ENCODE results near the gene RASAL1. TPM values are rescaled to one million over a fixed set of nuclear protein-coding genes. Genes with fewer than 3 reads are reported as not detected.

The RASAL1 gene
- total RNA-seq (2014; rRNA removed; shearing (Covaris generic)) = not detected in 2 replicates
- polyA plus RNA-seq (2016; fragmentation: Nextera tagmentation; extraction: Ambion mirVana) = not detected in 2 replicates

DNA sequence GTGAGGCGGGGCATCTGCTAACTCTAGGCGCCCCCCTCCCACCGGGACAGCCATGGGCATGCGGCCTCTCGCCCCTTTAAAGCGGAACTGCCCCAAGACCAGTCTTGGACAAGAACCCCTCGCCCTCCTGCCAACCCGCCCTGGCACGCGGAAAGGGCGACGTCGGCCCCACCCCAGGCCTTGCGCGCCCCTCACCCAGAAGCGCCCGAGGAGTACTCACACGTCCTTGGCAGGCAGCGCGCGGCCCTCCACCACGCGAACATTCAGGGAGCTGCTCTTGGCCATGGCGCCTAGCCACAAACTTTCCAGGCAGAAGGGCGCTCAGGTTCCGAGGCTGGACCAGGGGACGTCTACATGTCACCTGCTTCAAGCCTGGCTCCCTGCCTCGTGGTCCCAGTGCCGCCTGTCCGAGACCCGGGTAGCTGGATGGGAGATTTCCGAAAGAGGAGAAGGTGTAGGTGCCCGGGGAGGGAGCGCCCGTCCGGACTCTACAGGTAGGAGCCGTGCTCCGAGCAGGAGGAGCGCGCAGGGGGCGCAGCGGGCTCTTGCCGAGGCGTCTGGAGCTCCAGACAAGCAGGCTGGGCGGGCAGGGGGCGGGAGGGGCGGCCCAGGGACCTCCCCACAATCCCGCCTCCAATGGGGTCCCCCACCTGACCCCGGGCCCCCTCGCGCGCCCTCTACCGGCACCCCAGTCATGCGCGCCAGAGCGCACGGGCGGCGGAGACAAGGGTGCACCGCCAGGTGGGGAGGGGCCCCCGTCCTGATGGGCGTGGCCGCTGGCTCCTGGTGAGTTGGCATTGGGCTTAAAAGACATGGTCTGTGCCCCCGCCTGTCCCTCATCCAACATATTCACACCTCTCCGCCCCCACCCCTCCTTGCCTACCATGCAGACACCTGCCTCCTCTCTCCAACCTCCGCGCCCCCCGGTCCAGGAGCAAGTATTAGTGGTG, at the start of gene RASAL1:
Gene RASAL1 (minus strand): TSS at position 584 of the 950 bp plus-strand sequence. CDS start 299 bp downstream, at position 285.
- Histone ChIP-seq H3K4me2 (ENCODE audit: unreplicated experiment) (no peak within 1 kb of the TSS), H3K36me3 (ENCODE audit: low read depth) (no peaks in the 10 kb centered on the region), H3K9me2 (ENCODE audit: insufficient read depth) (no peaks in the 10 kb centered on the region), H3F3A (ENCODE audit: insufficient read depth) (no peaks in the 10 kb centered on the region), H3K9ac (no peak within 1 kb of the TSS), H3K4me3 (no peak within 1 kb of the TSS), H2AFZ (no peak within 1 kb of the TSS), H4K20me1 (ENCODE audit: insufficient read depth) (no peaks in the 10 kb centered on the region), H3K9me3 (ENCODE audit: low read depth) (no peaks in the 10 kb centered on the region), H3K4me1 (ENCODE audit: insufficient read depth) (no peaks in the 10 kb centered on the region), H3K79me2 (ENCODE audit: insufficient read depth) (no peaks in the 10 kb centered on the region), H3K27ac (no peak within 1 kb of the TSS), H3K27me3 (replicated peaks; ENCODE audit: insufficient read depth) (peaks cover 22% of the 10 kb centered on the region)
- 3% methylated on average over 38 to 61 of the region's 68 CpGs for WGBS, 2 experiments (ENCODE audit: low coverage in 1 of 2, low lambda C conversion rate in 2 of 2, missing lambda C conversion rate in 2 of 2)
- no peak for DNase-seq
- in situ Hi-C loops (cut with MboI) = no loop called here
- TF ChIP-seq EZH2 (IDR thresholded peaks at IDR 0.05; ENCODE audit: insufficient read depth, poor library complexity, severe bottlenecking) = no peak
- no peak for TF ChIP-seq EZH2phosphoT487 (IDR thresholded peaks at IDR 0.05; ENCODE audit: insufficient read depth, low read depth)

- Histone ChIP-seq H4K20me1 (ENCODE audit: insufficient read depth) (no peaks in the 10 kb centered on the region), H3K9me3 (ENCODE audit: low read depth) (no peaks in the 10 kb centered on the region), H3K79me2 (ENCODE audit: insufficient read depth) (peaks cover 60% of the 10 kb centered on the region), H3F3A (ENCODE audit: insufficient read depth) (no peaks in the 10 kb centered on the region), H3K4me2 (ENCODE audit: unreplicated experiment) (peak overlapping the region; percentile 90), H3K9ac (peak overlapping the region; percentile 97), H3K27me3 (replicated peaks; ENCODE audit: insufficient read depth) (no peaks in the 10 kb centered on the region), H2AFZ (peak overlapping the region; percentile 84), H3K36me3 (ENCODE audit: low read depth) (no peaks in the 10 kb centered on the region), H3K4me3 (peak overlapping the region; percentile 81), H3K9me2 (ENCODE audit: insufficient read depth) (no peaks in the 10 kb centered on the region), H3K4me1 (ENCODE audit: insufficient read depth) (peaks cover 3% of the 10 kb centered on the region; the same call in 1 of the 2 replicates), H3K27ac (peak overlapping the region; percentile 93)
- WGBS, 2 experiments (ENCODE audit: low coverage in 1 of 2, low lambda C conversion rate in 2 of 2, missing lambda C conversion rate in 2 of 2) = 1 to 2% methylated on average over 19 to 20 of the region's 20 CpGs
- TF ChIP-seq EZH2phosphoT487 (IDR thresholded peaks at IDR 0.05; ENCODE audit: insufficient read depth, low read depth) = no peak
- no peak for TF ChIP-seq EZH2 (IDR thresholded peaks at IDR 0.05; ENCODE audit: insufficient read depth, poor library complexity, severe bottlenecking)
- in situ Hi-C loops (cut with MboI) = no loop called here
- peak; percentile 98 for DNase-seq
Observed at GRCh38 chr12:113184900-113185179, 49.3 kb upstream of the RASAL1 start.

GRCh38 chr12:113184098-113184899, 48.7 kb upstream of the RASAL1 start:
- Histone ChIP-seq H3K27ac (peak overlapping the region; percentile 93), H3K4me1 (ENCODE audit: insufficient read depth) (peaks cover 3% of the 10 kb centered on the region; the same call in 1 of the 2 replicates), H3K9me3 (ENCODE audit: low read depth) (no peaks in the 10 kb centered on the region), H3K27me3 (replicated peaks; ENCODE audit: insufficient read depth) (no peaks in the 10 kb centered on the region), H3F3A (ENCODE audit: insufficient read depth) (no peaks in the 10 kb centered on the region), H3K4me2 (ENCODE audit: unreplicated experiment) (peak overlapping the region; percentile 90), H3K9me2 (ENCODE audit: insufficient read depth) (no peaks in the 10 kb centered on the region), H3K79me2 (ENCODE audit: insufficient read depth) (peaks cover 60% of the 10 kb centered on the region), H2AFZ (peak overlapping the region; percentile 84), H3K9ac (peak overlapping the region; percentile 97), H4K20me1 (ENCODE audit: insufficient read depth) (no peaks in the 10 kb centered on the region), H3K4me3 (peak overlapping the region; percentile 81), H3K36me3 (ENCODE audit: low read depth) (no peaks in the 10 kb centered on the region)
- WGBS, 2 experiments (ENCODE audit: low coverage in 1 of 2, low lambda C conversion rate in 2 of 2, missing lambda C conversion rate in 2 of 2) = 17 to 18% methylated on average over 26 of the region's 26 CpGs
- DNase-seq = no peak
- no peak for TF ChIP-seq EZH2phosphoT487 (IDR thresholded peaks at IDR 0.05; ENCODE audit: insufficient read depth, low read depth)
- TF ChIP-seq EZH2 (IDR thresholded peaks at IDR 0.05; ENCODE audit: insufficient read depth, poor library complexity, severe bottlenecking) = no peak
- in situ Hi-C loops (cut with MboI) = no loop called here

DNA sequence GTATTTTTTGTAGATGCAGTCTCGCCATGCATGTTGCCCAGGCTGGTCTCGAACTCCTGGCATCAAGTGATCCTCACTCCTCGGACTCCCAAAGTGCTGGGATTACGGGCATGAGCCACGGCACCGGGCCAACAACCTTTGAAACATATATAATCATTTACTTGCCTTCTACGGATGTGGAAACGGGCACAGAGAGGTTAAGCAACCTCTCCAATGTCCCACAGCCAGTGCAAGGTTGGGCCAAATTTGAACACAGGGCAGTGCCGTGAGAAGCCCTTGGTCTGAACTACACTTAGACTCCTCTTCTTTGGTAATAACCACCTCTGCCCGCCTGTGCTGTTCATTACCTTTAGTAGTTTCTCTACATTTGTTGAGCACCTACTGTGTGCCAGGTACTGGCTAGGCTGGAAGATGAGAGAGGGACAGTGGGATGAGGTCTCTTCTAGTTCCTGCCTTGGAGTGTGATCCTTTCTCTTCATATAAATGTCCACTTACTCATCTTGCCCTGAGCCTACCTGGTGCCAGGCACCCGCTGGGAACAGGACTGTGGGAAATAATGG, 47.5 kb upstream of the RASAL1 start:
- no peak overlapping the region for H3K4me2 ChIP-seq (ENCODE audit: unreplicated experiment)
- peaks cover 6% of the 10 kb centered on the region; the same call in 1 of the 2 replicates for H3K36me3 ChIP-seq (ENCODE audit: low read depth)
- TF ChIP-seq EZH2 (IDR thresholded peaks at IDR 0.05; ENCODE audit: insufficient read depth, poor library complexity, severe bottlenecking) (no peak), EZH2phosphoT487 (IDR thresholded peaks at IDR 0.05; ENCODE audit: insufficient read depth, low read depth) (no peak)
- H4K20me1 ChIP-seq (ENCODE audit: insufficient read depth) = no peaks in the 10 kb centered on the region
- H3K79me2 ChIP-seq (ENCODE audit: insufficient read depth) = peaks cover 55% of the 10 kb centered on the region
- H2AFZ ChIP-seq = no peak overlapping the region
- H3K9ac ChIP-seq = peak overlapping the region; percentile 97; the same call in 1 of the 2 replicates
- no peaks in the 10 kb centered on the region for H3K27me3 ChIP-seq (replicated peaks; ENCODE audit: insufficient read depth)
- H3K27ac ChIP-seq = no peak overlapping the region
- WGBS, 2 experiments (ENCODE audit: low coverage in 1 of 2, low lambda C conversion rate in 2 of 2, missing lambda C conversion rate in 2 of 2) = 94% methylated on average over 11 of the region's 11 CpGs
- H3F3A ChIP-seq (ENCODE audit: insufficient read depth) = no peaks in the 10 kb centered on the region
- no peaks in the 10 kb centered on the region for H3K9me2 ChIP-seq (ENCODE audit: insufficient read depth)
- H3K4me1 ChIP-seq (ENCODE audit: insufficient read depth) = peaks cover 3% of the 10 kb centered on the region; the same call in 1 of the 2 replicates
- no peaks in the 10 kb centered on the region for H3K9me3 ChIP-seq (ENCODE audit: low read depth)
- in situ Hi-C loops (cut with MboI) = no loop called here
- no peak for DNase-seq
- H3K4me3 ChIP-seq = no peak overlapping the region
